ENCODE results near the gene VENTX. TPM values are rescaled to one million over a fixed set of nuclear protein-coding genes. Genes with fewer than 3 reads are reported as not detected.

VENTX gene
- total RNA-seq, 1 donor: not detected

DNA sequence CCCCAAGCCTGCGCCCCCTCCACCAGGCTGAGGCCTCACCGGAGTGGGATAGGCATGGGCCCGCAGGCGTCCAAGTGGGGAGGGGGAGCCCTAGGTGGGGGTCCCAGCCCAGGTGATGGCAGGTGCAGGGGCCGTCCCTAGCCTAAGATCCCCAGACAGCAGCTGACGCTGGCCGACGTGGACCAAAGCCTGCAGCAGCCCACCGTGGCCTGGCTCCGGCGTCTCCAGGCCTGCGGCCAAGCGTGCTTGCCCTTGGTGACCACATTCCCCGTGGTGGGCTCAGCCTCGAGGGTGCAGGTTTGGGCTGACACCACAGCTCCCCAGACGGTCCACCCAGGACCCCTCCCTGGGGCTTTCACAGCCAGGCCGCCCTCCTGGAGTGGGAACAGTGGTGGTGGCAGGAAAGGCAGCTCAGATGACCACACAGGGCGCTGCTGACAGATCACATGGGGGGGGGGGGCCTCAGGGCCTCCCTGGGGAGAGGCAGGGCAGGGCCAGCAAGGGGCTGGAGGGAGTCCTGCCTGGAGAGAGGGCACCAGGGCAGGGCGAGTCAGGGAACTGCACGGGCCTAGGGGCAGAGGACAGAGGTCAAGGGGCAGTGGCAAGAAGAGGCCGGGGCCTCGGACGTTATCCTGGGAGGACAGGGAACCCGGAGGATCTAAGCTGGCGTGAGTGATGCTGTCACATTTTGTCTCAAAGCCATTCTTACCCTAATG lies 39.8 kb downstream of the VENTX start:
- TF ChIP-seq CTCF (IDR thresholded peaks at IDR 0.05; ENCODE audit: insufficient read depth, low read length): no peak
- H3K4me3 ChIP-seq (ENCODE audit: low read depth, low read length): no peak overlapping the region
- no peak for DNase-seq (ENCODE audit: low read depth)

- DNase-seq (ENCODE audit: low read depth): no peak
- H3K4me3 ChIP-seq (ENCODE audit: low read depth, low read length): no peak overlapping the region
- TF ChIP-seq CTCF (IDR thresholded peaks at IDR 0.05; ENCODE audit: insufficient read depth, low read length): no peak
Observed at GRCh38 chr10:133277993-133278576, 40.4 kb downstream of the VENTX start.

DNA sequence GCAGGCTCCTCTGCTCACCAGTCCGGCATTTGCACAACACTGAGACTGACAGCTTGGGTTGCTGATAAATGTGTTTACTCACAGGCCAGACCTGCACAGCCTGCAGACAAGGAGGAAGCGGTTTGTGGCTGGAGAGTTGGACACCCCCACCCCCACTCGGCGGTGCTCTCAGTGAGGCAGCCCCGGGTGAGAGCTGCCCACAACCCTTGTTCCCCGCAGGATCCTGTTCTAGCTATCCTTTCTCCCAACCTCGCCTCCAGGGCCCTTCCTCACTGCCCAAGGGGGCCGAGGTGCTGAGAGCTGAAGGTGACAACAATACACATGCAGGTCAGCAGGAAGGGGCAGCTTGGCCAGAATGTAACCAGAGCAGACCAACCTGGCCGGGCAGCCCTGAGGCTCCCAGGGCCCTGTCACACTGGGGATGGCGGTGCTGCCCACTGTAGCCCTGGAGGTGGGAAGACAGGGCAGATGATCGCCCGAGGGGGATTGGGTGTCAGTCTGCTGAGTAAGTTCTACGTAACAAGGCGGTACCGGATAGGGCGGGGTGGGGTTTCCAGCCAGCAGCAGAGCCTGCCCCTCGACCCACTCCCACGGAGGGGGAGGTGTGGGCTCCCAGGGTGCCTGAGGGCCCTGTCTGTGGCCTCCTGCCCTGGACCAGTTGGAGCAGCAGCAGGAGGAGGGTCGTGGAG lies 41.1 kb downstream of the VENTX start:
- no peak for TF ChIP-seq CTCF (IDR thresholded peaks at IDR 0.05; ENCODE audit: insufficient read depth, low read length)
- no peak overlapping the region for H3K4me3 ChIP-seq (ENCODE audit: low read depth, low read length)
- DNase-seq (ENCODE audit: low read depth): no peak

DNA sequence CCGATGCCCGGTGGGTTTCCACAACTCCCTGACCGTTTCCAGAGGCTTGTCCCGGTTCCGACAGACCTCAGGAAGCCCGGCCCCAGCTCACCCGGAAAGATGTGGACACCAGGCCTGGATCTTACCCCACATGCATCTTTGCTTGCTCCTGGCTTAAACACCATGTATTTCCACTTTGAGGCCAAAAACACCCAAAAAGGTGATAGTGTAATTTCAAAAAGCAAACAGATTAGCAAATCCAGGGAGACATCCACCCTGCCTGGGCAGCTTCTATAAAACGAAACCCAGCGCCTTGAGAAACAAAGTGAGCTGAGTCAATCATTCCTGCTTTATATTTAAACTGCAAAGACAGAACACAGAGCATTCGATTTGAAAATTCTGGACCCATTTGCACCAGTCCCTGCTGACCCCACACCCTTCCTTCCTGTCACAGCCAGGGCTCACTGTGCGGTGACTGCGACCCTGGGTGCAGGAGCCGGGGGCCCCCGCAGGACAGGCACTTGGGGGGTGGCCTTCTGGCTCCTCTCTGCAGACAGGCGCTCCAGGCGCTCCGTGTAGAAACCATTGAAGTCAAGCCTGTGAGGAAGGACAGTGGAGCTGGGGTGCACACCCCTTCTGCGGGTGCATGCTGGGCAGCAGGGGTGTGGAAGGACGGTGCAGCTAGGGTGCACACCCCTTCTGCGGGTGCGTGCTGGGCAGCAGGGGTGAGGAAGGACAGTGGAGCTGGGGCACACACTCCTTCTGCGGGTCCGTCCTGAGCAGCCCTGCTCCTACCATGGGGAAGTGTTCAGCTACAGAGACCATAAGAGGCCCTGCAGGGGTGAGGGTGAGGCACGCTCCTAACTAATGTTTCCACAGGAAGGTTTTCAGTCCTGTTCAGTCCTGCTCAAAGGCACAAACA lies 41.9 kb downstream of the VENTX start:
- no peak overlapping the region for H3K4me3 ChIP-seq (ENCODE audit: low read depth, low read length)
- no peak for DNase-seq (ENCODE audit: low read depth)
- no peak for TF ChIP-seq CTCF (IDR thresholded peaks at IDR 0.05; ENCODE audit: insufficient read depth, low read length)

- no peak for DNase-seq (ENCODE audit: low read depth)
- no peak for TF ChIP-seq CTCF (IDR thresholded peaks at IDR 0.05; ENCODE audit: insufficient read depth, low read length)
- H3K4me3 ChIP-seq (ENCODE audit: low read depth, low read length): no peak overlapping the region
Observed at GRCh38 chr10:133280391-133281059, 42.9 kb downstream of the VENTX start.

DNA sequence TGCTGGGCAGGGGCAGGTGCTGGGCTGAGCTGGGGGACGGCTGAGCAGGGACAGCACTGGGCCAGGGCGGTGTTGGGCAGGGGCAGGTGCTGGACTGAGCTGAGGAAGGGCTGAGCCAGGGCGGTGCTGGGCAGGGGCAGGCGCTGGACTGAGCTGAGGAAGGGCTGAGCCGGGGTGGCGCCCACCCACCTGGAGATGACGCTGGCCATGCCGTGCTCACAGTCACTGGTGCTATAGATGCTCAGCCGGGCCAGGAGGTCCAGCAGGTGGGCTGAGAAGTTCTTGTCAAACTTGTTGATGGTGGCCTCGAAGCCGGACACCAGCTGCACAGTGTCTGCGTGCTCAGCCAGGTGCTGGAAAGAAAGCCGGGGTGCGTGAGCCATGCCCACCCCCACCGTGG lies 43.4 kb downstream of the VENTX start:
- no peak for TF ChIP-seq CTCF (IDR thresholded peaks at IDR 0.05; ENCODE audit: insufficient read depth, low read length)
- DNase-seq (ENCODE audit: low read depth): no peak
- no peak overlapping the region for H3K4me3 ChIP-seq (ENCODE audit: low read depth, low read length)
